Measurements from ENCODE around the gene SLC2A1. TPM values are rescaled to one million over a fixed set of nuclear protein-coding genes. Genes with fewer than 3 reads are reported as not detected.
A peak's percentile ranks its signal among the peaks of the same experiment; 100 is the strongest.
"Not testable (repeated sequence)": the region's sequence is repeated elsewhere in the genome, so short reads cannot be mapped to it uniquely, and the experiment has no call there.

The SLC2A1 gene
- total RNA-seq, 2 experiments from 2014 or later: 115 to 125 TPM

DNA sequence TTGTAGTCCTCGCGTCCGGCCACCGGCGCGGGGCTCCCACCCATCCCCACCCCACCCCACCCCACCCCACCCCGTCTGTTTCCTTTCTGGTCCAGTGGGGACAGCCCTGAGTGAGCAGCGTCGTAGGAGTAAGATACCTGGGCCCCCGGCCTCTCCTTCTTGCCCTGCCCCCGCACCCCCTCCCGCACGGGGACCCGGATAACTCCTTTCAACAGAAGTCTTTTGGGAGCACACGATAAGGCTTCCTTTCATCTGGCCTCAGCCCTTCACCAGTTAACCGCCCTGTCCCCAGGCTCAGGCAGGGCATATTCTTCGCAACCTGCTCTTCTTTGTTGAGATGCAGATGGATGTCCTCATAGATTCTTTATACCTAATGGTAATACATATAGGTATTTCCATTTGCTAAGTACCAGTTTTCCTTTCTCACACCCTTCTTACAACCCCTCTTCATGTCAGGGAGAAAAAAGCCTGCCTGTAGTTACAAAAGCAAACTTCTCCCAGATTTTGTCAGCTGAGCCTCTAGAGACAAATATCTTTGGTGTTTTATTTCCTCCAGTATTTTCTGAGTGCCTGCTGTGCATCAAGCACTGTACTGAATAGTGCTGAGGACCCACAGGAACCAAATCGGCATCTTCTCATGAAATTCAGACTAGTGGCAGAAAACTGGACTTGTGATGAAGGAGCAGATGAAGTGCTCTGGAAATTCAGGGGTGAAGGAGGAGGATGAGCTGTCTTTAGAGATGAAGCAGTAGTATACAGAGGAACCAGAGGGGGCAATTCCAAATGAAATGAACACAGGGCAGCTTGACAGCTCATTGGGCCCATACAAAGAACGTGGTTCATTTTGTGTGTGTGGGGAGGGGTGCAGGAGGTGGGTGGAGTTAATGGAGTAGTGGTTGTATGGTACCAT is 33.6 kb downstream of the SLC2A1 start:
- POLR2A ChIA-PET: interaction anchor here (0.7 to 1.5 kb wide), 2 partner anchors 31 to 34 kb away, joined by 3 to 5 read pairs; no protein-coding TSS in a partner anchor
- H3K27me3 Mint-ChIP-seq: no peaks in the 10 kb centered on the region
- intact Hi-C loops (cut with DNase I, micrococcal nuclease): loop anchor here (1.0 kb wide), 7 partner anchors 7 to 1021 kb away; partner anchors contain the start of genes SLC2A1 (in 2 of the 2), C1orf50 (in 1 of the 2), CFAP57 (in 1 of the 2) and EBNA1BP2 (in 1 of the 2)
- peaks cover 46% of the 10 kb centered on the region for H3K36me3 Mint-ChIP-seq (ENCODE audit: low read depth)
- peak overlapping the region; percentile 95 for H3K27ac Mint-ChIP-seq
- H3K9me3 Mint-ChIP-seq (ENCODE audit: low read depth): no peaks in the 10 kb centered on the region
- DNase-seq (peak; percentile 64), ATAC-seq (peak; percentile 6)
- peaks cover 36% of the 10 kb centered on the region for H3K4me1 Mint-ChIP-seq
- peak overlapping the region; percentile 87 for H3K4me3 Mint-ChIP-seq
- CTCF ChIA-PET: interaction anchor here (0.6 to 6.1 kb wide), 5 partner anchors 12 to 152 kb away, joined by 3 to 92 read pairs (median 4); no protein-coding TSS in a partner anchor

- Mint-ChIP-seq H3K4me3 (peak overlapping the region; percentile 87), H3K27me3 (no peaks in the 10 kb centered on the region), H3K4me1 (peaks cover 32% of the 10 kb centered on the region), H3K9me3 (ENCODE audit: low read depth) (no peaks in the 10 kb centered on the region), H3K27ac (peak overlapping the region; percentile 95), H3K36me3 (ENCODE audit: low read depth) (peaks cover 39% of the 10 kb centered on the region)
- ATAC-seq: peak; percentile 87
- ChIA-PET CTCF (interaction anchor here (0.6 to 6.1 kb wide), 7 partner anchors 11 to 181 kb away, joined by 3 to 92 read pairs (median 4); no protein-coding TSS in a partner anchor), POLR2A (interaction anchor here (0.7 to 1.5 kb wide), 3 partner anchors 32 to 157 kb away, joined by 3 to 5 read pairs (median 3); partner anchors contain the start of genes C1orf50 and P3H1)
- intact Hi-C loops (cut with DNase I, micrococcal nuclease): loop anchor here (1.0 kb wide), 7 partner anchors 8 to 1022 kb away; partner anchors contain the start of genes SLC2A1 (in 2 of the 2), C1orf50 (in 1 of the 2), CFAP57 (in 1 of the 2) and EBNA1BP2 (in 1 of the 2)
- peak; percentile 95 for DNase-seq
Observed at GRCh38 chr1:42924082-42924850, 34.4 kb downstream of the SLC2A1 start.

- Mint-ChIP-seq H3K36me3 (ENCODE audit: low read depth) (peaks cover 32% of the 10 kb centered on the region), H3K9me3 (ENCODE audit: low read depth) (no peaks in the 10 kb centered on the region), H3K27me3 (no peaks in the 10 kb centered on the region), H3K4me3 (peak overlapping the region; percentile 87), H3K27ac (peak overlapping the region; percentile 95), H3K4me1 (peaks cover 29% of the 10 kb centered on the region)
- ChIA-PET POLR2A (interaction anchor here (0.8 to 1.5 kb wide), 7 partner anchors 8 to 157 kb away, joined by 3 to 10 read pairs (median 3); partner anchors contain the start of genes C1orf50, P3H1 and ZNF691), CTCF (interaction anchor here (0.5 to 6.1 kb wide), 28 partner anchors 8 to 354 kb away, joined by 3 to 92 read pairs (median 4); partner anchors contain the start of gene ZNF691)
- intact Hi-C loops (cut with DNase I, micrococcal nuclease): loop anchor here (1.0 to 2.0 kb wide), 12 partner anchors 9 to 1023 kb away; partner anchors contain the start of genes C1orf50 (in 2 of the 2), P3H1 (in 2 of the 2), SLC2A1 (in 2 of the 2) and CFAP57 (in 1 of the 2)
- no peak for ATAC-seq
- DNase-seq: no peak
Observed at GRCh38 chr1:42923367-42924081, 35.1 kb downstream of the SLC2A1 start.

DNA sequence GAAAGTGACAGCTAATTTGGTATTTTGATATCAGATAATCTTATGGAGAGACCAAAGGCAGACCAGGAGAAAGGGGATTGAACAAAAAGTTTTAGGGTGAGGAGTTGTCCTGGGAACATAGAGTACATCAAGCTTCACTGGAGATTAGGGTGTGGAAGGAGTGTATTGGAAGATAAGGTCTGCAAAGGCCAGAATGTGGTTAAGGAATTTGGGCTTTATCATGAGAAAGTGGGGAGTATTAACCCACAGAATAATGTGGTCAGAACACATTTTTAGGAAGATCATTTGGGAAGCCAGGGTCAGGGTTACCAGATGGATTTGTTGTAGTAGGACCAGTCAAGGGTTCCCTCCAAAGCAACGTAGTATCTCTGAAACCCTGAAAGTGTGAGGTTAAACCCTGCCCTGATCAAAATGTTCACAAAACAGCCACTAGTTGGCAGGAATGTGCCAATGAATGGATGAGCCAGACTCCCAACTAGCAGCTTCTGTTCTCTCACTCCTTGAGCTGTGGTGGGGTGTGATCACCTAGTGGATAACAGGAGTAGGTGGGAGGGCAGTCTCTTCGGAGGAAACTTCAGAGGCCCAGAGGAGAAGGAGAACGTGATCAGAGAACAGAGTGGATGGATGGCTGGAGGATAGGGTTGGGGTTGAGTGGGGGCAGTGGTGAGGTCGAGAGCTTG is 35.8 kb downstream of the SLC2A1 start:
- ChIA-PET POLR2A (interaction anchor here (0.8 to 1.5 kb wide), 5 partner anchors 9 to 151 kb away, joined by 3 to 10 read pairs (median 3); partner anchors contain the start of gene ZNF691), CTCF (interaction anchor here (0.5 to 6.1 kb wide), 27 partner anchors 9 to 535 kb away, joined by 3 to 92 read pairs (median 4); partner anchors contain the start of gene ZNF691)
- peak overlapping the region; percentile 87 for H3K4me3 Mint-ChIP-seq
- peaks cover 26% of the 10 kb centered on the region for H3K36me3 Mint-ChIP-seq (ENCODE audit: low read depth)
- ATAC-seq (peak; percentile 63), DNase-seq (peak; percentile 74)
- peaks cover 29% of the 10 kb centered on the region for H3K4me1 Mint-ChIP-seq
- no peaks in the 10 kb centered on the region for H3K9me3 Mint-ChIP-seq (ENCODE audit: low read depth)
- intact Hi-C loops (cut with DNase I, micrococcal nuclease): loop anchor here (1.0 to 2.0 kb wide), 5 partner anchors 77 to 446 kb away; partner anchors contain the start of genes C1orf50 (in 1 of the 2), ELOVL1 (in 1 of the 2), P3H1 (in 1 of the 2) and ZNF691 (in 1 of the 2)
- H3K27me3 Mint-ChIP-seq: no peaks in the 10 kb centered on the region
- peak overlapping the region; percentile 87 for H3K27ac Mint-ChIP-seq

GRCh38 chr1:42921769-42922168 is 36.9 kb downstream of the SLC2A1 start:
- Mint-ChIP-seq H3K27me3 (no peaks in the 10 kb centered on the region), H3K27ac (no peak overlapping the region), H3K4me1 (peaks cover 29% of the 10 kb centered on the region), H3K4me3 (no peak overlapping the region), H3K9me3 (ENCODE audit: low read depth) (no peaks in the 10 kb centered on the region), H3K36me3 (ENCODE audit: low read depth) (peaks cover 15% of the 10 kb centered on the region)
- DNase-seq (no peak), ATAC-seq (no peak)
- CTCF ChIA-PET: interaction anchor here (0.7 to 6.1 kb wide), 12 partner anchors 8 to 305 kb away, joined by 3 to 92 read pairs (median 5); partner anchors contain the start of genes ERMAP, SVBP and ZNF691
- POLR2A ChIA-PET: no interaction called here
- intact Hi-C loops (cut with DNase I, micrococcal nuclease): loop anchor here (2.0 kb wide), 3 partner anchors 151 to 447 kb away; partner anchors contain the start of genes C1orf50 (in 1 of the 2), ELOVL1 (in 1 of the 2) and P3H1 (in 1 of the 2)

DNA sequence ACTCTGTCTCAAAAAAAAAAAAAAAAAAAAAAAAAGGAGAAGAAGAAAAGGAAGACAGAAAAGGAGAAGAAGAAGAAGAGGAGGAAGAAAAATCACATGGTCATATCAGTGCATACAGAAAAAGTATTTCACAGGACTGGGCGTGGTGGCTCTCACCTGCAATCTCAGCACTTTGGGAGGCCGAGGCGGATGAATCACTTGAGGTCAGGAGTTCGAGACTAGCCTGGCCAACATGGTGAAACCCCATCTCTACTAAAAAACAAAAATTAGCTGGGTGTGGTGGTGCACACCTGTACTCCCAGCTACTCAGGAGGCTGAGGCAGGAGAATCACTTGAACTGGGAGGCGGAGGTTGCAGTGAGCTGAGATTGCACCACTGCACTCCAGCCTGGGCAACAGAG is 39.0 kb downstream of the SLC2A1 start:
- POLR2A ChIA-PET; ATAC-seq; H3K4me3 Mint-ChIP-seq; intact Hi-C loops (cut with DNase I, micrococcal nuclease); H3K27me3 Mint-ChIP-seq; DNase-seq; H3K36me3 Mint-ChIP-seq (ENCODE audit: low read depth); H3K27ac Mint-ChIP-seq; H3K9me3 Mint-ChIP-seq (ENCODE audit: low read depth): not testable (repeated sequence)
- CTCF ChIA-PET: interaction anchor here (0.8 to 9.9 kb wide), 2 partner anchors 103 to 156 kb away, joined by 6 to 427 read pairs; partner anchors contain the start of gene ERMAP
- peaks cover 17% of the 10 kb centered on the region for H3K4me1 Mint-ChIP-seq

GRCh38 chr1:42917241-42917495 is 41.5 kb downstream of the SLC2A1 start:
- Mint-ChIP-seq H3K4me1 (peaks cover 5% of the 10 kb centered on the region), H3K4me3 (no peak overlapping the region), H3K36me3 (ENCODE audit: low read depth) (peaks cover 2% of the 10 kb centered on the region)

DNA sequence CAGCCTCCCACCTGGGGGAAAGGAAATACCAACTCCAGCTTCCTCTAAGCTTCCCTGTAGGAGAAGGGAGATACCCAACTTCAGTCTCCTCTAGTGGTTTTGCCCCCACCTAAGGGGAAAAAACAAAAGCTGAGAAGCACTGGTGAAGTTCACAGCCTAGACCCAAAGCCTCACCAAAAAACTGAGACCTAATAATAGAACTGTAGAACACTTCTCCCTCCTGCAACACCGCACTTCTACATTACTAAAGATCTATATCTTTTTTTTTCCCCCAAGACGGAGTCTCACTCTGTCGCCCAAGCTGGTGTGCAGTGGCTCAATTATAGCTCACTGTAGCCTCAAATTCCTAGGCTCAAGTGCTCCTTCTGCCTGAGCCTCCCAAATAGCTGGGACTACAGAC is 43.2 kb downstream of the SLC2A1 start:
- Mint-ChIP-seq H3K36me3 (ENCODE audit: low read depth) (peaks cover 2% of the 10 kb centered on the region), H3K9me3 (ENCODE audit: low read depth) (peaks cover 4% of the 10 kb centered on the region), H3K27ac (no peak overlapping the region), H3K4me3 (no peak overlapping the region), H3K27me3 (peaks cover 9% of the 10 kb centered on the region), H3K4me1 (peaks cover 5% of the 10 kb centered on the region)
- DNase-seq: no peak
- no peak for ATAC-seq
- ChIA-PET CTCF (interaction anchor here (0.5 to 9.9 kb wide), 7 partner anchors 8 to 170 kb away, joined by 3 to 427 read pairs (median 4); partner anchors contain the start of genes C1orf50 and P3H1), POLR2A (interaction anchor here (0.7 to 3.2 kb wide), 2 partner anchors 32 to 158 kb away, joined by 7 to 9 read pairs; no protein-coding TSS in a partner anchor)
- intact Hi-C loops (cut with DNase I, micrococcal nuclease): no loop called here

More at GRCh38 chr1:42917241-42917495, 41.5 kb downstream of the SLC2A1 start:
- intact Hi-C loops (cut with DNase I, micrococcal nuclease): no loop called here
- Mint-ChIP-seq H3K9me3 (ENCODE audit: low read depth) (peaks cover 4% of the 10 kb centered on the region), H3K27me3 (peaks cover 9% of the 10 kb centered on the region), H3K27ac (no peak overlapping the region)
- POLR2A ChIA-PET: interaction anchor here (0.6 to 3.2 kb wide), 2 partner anchors 80 to 156 kb away, joined by 3 to 9 read pairs; no protein-coding TSS in a partner anchor
- CTCF ChIA-PET: interaction anchor here (0.7 to 9.9 kb wide), 3 partner anchors 35 to 498 kb away, joined by 3 to 427 read pairs (median 3); no protein-coding TSS in a partner anchor
- DNase-seq: no peak
- no peak for ATAC-seq

DNA sequence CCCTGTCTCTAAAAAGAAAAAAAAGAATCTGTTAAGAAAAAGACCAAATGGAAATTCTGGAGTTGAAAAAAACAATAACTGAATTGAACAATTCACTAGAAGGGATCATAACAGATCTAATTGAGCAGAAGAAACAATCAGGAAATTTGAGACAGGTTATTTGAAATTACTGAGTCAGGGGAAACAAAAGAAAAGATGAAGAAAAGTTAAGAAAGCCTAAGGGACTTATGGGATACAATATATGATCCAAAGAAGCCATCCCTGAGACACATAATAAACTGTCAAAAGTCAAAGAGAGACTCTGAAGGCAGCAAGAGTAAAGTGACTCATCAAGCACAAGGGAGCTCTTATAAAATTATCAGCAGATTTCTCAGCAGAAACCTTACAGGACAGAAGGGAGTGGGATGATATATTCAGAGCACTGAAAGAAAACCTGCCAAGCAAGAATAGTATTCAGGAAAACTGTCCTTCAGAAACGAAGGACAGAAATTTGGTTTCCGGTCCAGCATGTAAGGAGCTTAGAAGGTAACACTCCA is 44.5 kb downstream of the SLC2A1 start:
- Mint-ChIP-seq H3K9me3 (ENCODE audit: low read depth) (peaks cover 4% of the 10 kb centered on the region), H3K4me3 (no peak overlapping the region), H3K4me1 (peaks cover 5% of the 10 kb centered on the region), H3K27ac (no peak overlapping the region), H3K27me3 (peaks cover 9% of the 10 kb centered on the region), H3K36me3 (ENCODE audit: low read depth) (peaks cover 2% of the 10 kb centered on the region)
- ChIA-PET POLR2A (interaction anchor here (3.2 kb wide), 1 partner anchor 159 kb away, joined by 9 read pairs; no protein-coding TSS in a partner anchor), CTCF (interaction anchor here (0.6 to 9.9 kb wide), 24 partner anchors 10 to 375 kb away, joined by 3 to 427 read pairs (median 5); partner anchors contain the start of gene ERMAP)
- intact Hi-C loops (cut with DNase I, micrococcal nuclease): no loop called here
- no peak for DNase-seq
- ATAC-seq: no peak
